Gastroesophageal sphincter (tissue), 3 donors: Measurements from ENCODE around the gene CENPI.

Experiments used
- EP300 ChIP-seq: sonication (generic); formaldehyde crosslinking; IDR thresholded peaks from one replicate; pipeline ENCODE4 v1.6.1; 2017; ENCODE audit warnings: antibody characterized with exemption, mild to moderate bottlenecking
- TF ChIP-seq, protein P1 (sequence below), 4 experiments: fragments of 200-600 bp in 2 of 4; fragments of 450-650 bp in 2 of 4; sonication (generic) in 1 of 4; IDR thresholded peaks; one replicate each; pipeline ENCODE4 v1.5.1; 2017 to 2019; ENCODE audit warnings: antibody characterized with exemption in 4 of 4, mild to moderate bottlenecking in 2 of 4, moderate library complexity in 2 of 4

DNA sequence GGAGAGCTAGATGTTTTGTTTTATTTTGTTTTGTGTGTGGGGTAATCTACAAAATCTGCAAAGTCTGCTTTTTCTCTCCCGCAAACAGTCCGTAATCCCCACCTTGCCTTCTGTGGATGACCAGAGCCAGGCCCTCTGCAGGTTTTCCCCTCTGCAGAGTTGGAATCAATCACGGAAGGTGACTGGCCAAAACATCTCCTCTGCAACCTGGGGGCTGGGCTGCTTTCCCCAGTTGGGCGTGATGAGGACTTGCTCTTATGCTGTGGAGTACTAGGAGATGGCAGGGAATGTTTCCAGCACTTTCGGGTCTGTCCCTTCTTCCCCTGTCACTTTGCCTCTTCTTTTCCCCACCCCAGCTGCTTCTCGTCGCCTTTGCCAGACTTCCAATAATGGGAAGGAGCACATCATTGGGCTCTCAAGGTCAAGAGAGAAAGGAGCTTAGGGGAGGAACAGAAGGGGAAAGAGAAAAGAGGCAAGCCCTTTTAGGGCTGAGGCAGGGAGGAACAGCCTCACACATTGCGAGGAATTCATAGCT, 18.2 kb upstream of the CENPI start:
- TF ChIP-seq, protein P1, sequence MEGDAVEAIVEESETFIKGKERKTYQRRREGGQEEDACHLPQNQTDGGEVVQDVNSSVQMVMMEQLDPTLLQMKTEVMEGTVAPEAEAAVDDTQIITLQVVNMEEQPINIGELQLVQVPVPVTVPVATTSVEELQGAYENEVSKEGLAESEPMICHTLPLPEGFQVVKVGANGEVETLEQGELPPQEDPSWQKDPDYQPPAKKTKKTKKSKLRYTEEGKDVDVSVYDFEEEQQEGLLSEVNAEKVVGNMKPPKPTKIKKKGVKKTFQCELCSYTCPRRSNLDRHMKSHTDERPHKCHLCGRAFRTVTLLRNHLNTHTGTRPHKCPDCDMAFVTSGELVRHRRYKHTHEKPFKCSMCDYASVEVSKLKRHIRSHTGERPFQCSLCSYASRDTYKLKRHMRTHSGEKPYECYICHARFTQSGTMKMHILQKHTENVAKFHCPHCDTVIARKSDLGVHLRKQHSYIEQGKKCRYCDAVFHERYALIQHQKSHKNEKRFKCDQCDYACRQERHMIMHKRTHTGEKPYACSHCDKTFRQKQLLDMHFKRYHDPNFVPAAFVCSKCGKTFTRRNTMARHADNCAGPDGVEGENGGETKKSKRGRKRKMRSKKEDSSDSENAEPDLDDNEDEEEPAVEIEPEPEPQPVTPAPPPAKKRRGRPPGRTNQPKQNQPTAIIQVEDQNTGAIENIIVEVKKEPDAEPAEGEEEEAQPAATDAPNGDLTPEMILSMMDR (IDR thresholded peaks at IDR 0.05) = no peak
- TF ChIP-seq EP300 = no peak
